DMS53 (cell line): ENCODE measurements around the gene TMEM120B.
"Not testable (repeated sequence)": the region's sequence is repeated elsewhere in the genome, so short reads cannot be mapped to it uniquely, and the experiment has no call there.

Experiments
- DNase-seq: peaks from one replicate; lab custom pipeline; 2025; lab: John Stamatoyannopoulos, UW

TMEM120B gene

GRCh38 chr12:121709478-121709961 lies 3.0 kb upstream of the TMEM120B start:
- peak; percentile 64 for DNase-seq

DNA sequence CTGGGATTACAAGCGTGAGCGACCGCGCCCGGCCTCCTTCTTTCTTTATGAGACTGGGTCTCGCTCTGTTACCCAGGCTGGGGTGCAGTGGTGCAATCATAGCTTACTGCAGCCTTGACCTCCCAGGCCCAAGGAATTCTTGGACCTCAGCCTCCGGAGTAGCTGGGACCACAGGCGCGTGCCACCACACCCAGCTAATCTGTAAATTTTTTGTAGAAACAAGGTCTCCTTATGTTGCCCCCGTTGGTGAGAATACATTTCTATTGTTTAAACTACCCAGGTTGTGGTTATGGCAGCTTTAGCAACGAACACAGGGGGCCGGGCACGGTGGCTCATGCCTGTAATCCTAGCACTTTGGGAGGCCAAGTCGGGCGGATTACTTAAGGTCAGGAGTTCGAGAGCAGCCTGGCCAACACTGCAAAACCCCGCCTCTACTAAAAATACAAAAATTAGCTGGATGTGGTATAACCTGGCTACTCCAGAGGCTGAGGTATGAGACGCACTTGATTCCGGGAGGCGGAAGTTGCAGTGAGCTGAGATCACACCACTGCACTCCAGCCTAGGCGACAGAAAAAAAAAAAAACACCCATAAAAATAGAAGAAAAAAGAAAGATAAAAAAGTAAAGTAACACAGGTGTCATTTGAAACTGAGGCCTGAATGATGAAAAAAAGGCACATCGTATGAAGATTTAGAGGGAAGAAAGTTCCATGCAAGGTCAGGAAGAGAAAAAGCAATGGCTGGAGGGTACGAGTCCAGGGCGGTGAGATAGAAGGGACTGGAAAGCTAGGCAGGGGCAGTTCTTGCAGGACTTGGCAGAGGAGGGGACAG lies 977 bp upstream of the TMEM120B start:
- DNase-seq: peak; percentile 62

DNA sequence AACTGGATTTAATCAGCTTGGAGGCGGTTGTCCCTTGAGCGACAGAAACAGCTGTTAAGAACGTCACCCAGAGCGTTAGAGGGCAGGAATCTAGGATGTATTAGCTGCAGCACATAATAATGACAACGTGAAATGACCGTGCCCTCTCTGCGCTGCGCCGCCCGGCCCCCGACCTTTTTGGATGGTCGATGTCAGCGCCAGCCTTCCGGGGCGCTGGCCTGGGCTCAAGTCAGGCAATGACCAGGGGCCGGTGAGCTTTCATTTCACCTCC lies 427 bp upstream of the TMEM120B start:
- peak; percentile 84 for DNase-seq

GRCh38 chr12:121713257-121713777 lies 765 bp downstream of the TMEM120B start:
- no peak for DNase-seq

DNA sequence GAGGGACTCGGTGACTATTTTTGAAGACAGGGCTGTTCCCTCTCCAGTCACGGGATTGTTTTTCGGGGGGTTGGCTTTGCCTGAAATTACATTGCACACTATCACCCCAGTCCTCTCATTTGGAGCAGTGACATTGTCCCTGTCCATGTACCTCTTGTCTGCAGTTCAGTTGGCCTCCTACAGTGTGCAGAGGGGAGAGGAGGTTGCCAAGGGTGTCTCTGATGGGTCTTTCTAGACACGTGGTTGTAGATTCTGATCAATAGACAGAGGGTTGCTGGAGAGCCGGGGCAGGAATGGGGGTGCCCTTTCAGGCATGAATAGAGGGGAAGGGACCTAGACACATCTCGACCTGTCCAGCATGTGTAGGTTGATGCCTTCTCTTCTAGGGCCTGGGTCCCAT lies 1.2 kb downstream of the TMEM120B start:
- no peak for DNase-seq

DNA sequence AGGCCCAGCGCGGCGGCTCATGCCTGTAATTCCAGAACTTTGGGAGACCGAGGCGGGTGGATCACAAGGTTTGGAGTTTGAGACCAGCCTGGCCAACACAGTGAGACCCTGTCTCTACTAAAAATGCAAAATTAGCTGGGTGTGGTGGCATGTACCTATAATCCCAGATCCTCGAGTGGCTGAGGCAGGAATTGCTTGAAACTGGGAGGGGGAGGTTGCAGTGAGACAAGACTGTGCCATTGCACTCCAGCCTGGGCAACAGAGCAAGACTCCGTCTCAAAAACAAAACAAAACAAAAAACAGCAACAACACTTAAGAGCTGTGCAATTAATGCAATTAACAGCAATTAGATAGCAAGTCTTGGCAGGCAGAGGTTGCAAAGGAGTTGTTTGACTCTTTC lies 2.5 kb downstream of the TMEM120B start:
- not testable (repeated sequence) for DNase-seq

- no peak for DNase-seq
These were observed 3.4 kb downstream of the TMEM120B start for GRCh38 chr12:121715862-121716435.

GRCh38 chr12:121717041-121717699 lies 4.6 kb downstream of the TMEM120B start:
- DNase-seq: no peak

GRCh38 chr12:121718653-121719239 lies 6.2 kb downstream of the TMEM120B start:
- peak; percentile 30 for DNase-seq

GRCh38 chr12:121719926-121720414 lies 7.4 kb downstream of the TMEM120B start:
- DNase-seq: no peak

- no peak for DNase-seq
These were observed 8.2 kb downstream of the TMEM120B start for GRCh38 chr12:121720762-121721161.

GRCh38 chr12:121722511-121722910 lies 10.0 kb downstream of the TMEM120B start:
- DNase-seq: no peak

- no peak for DNase-seq
These were observed 10.6 kb downstream of the TMEM120B start for GRCh38 chr12:121723200-121723599.

DNA sequence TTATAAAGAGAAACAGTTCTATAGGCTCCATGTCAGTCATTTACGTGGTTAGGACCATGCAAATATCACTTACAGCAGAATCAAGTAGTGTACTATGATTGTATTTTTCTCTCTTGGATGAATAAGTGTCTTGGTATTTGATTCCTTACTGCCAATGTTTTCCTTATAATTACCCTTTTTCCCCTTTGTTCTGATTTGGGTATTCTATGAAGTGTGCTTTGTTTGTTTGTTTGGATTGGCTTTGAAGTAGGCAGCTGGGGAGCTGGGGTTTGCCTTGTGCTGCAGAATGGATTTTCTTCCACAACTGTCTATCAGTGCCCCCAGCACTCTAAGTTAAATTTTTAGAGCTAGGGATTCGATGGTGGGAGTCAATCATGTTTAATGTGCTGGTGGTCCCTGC lies 12.4 kb downstream of the TMEM120B start:
- DNase-seq: no peak

- DNase-seq: no peak
These were observed 12.9 kb downstream of the TMEM120B start for GRCh38 chr12:121725423-121725822.

DNA sequence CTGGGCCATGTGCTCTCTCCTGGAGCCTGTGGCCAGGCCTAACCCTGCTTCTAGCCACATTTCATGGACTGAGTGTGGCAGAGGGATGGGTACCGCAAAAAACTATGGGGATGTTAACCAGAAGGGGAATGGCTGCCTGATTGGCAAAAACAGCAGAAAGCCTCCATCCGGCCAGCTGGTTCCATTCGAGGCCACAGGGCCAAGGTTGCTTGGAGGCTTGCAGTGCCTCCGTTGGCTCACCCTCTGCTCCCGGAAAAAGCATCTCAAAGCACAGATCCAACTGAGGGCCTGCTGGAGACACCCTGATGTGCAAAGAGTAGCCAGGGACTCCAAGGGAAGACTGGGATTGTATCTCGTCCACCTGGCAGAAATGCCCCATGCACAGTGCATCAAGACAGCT lies 16.5 kb downstream of the TMEM120B start:
- DNase-seq: no peak

- no peak for DNase-seq
These were observed 18.9 kb downstream of the TMEM120B start for GRCh38 chr12:121731473-121731872.

DNA sequence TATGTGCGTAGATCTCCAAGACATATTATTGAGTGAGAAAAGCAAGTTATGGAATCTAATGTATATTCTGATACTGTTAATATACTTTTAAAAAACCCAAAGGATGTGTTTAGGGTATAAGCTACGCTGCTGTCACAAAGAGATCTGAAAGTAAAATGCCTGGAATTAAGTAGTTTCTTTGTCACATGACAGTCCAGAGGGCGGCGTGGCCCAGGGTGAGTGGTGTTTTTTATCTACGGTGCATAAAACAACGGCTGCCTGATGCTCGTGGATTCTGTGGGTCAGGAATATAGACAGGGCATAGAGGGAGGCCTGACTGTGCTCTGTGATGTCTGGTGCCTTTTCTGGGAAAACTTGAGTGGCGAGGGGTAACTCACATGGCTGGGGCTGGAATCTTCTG lies 21.3 kb downstream of the TMEM120B start:
- no peak for DNase-seq

DNA sequence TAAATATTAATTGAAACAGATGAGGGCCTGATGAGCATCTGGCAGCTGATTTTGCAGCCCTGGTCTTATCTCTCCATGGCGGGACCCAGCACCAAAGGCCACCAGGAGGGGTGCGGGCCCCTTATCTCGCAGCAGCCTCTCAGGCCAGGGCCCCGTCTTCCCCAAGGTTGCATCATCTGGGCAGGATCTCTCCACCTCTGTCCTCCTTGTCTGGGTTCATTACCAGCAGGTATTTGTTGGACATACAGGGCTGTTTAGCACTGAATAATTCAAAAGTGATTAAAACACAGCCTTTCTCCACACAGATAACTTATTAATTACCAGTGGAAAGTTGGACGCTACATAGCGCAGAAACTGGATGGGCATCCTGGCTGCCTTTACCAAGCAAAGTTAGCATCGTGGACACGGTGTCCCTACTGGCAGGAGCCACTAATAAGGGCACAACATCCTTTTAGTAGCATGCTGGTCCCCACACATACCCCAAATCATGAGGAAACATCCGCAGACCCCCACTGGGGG lies 25.8 kb downstream of the TMEM120B start:
- no peak for DNase-seq

DNA sequence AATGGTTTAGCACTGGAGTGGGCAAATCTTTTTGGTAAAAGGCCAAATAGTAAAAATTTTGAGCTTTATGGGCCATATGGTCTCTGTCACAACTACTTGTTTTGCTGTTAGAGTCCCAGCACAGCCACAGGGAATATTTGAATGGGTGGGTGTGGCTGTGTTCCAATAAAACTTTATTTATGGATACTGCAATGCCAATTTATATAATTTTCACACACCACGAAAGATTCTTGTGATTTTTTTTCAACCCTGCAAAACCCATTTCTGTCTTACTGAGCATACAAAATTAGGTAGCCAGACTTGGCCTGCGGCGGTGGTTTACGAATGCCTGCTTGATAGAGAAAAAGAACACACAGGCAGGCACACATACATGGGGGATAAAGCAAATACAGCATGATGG lies 28.3 kb downstream of the TMEM120B start:
- DNase-seq: no peak

DNA sequence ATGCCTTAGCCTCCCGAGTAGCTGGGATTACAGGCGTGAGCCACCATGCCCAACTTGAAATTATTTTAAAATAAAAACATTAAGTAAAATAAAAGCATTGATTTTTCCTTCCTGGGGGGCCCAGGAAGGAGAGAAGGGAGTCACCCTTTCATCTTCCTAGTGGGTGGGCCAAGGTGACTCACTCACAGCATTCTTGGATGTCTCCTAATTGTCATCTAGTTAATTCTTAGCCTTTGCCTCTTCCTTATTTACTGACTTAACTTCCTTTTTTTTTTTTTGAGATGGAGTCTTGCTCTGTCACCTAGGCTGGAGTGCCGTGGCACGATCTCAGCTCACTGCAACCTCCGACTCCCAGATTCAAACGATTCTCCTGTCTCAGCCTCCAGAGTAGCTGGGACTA lies 29.2 kb downstream of the TMEM120B start:
- DNase-seq: no peak

DNA sequence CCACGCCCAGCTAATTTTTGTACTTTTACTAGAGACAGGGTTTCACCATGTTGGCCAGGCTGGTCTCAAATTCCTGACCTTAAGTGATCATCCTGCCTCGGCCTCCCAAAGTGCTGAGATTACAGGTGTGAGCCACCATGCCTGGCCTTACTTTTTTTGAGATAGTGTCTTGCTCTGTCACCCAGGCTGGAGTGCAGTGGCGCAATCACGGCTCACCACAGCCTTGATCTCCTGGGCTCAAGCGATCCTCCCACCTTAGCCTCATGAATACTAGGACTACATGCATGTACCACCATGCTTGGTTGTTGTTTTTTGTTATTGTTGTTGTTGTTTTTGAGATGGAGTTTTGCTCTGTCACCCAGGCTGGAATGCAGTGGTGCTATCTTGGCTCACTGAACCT lies 33.0 kb downstream of the TMEM120B start:
- DNase-seq: not testable (repeated sequence)
